ENCODE data around the gene OAS3. TPM values are rescaled to one million over a fixed set of nuclear protein-coding genes. Genes with fewer than 3 reads are reported as not detected.
A peak's percentile ranks its signal among the peaks of the same experiment; 100 is the strongest.

Gene OAS3
- total RNA-seq, 1 experiment from 2014 or later, result 29.5 TPM

- TF ChIP-seq POLR2AphosphoS5 (IDR thresholded peaks at IDR 0.05; ENCODE audit: low read depth, low read length) (no peak), CBX3 (IDR thresholded peaks at IDR 0.05; ENCODE audit: low read depth) (no peak), ELF1 (IDR thresholded peaks at IDR 0.05; ENCODE audit: borderline replicate concordance, low read depth) (no peak)
- TF ChIP-seq, protein P1, sequence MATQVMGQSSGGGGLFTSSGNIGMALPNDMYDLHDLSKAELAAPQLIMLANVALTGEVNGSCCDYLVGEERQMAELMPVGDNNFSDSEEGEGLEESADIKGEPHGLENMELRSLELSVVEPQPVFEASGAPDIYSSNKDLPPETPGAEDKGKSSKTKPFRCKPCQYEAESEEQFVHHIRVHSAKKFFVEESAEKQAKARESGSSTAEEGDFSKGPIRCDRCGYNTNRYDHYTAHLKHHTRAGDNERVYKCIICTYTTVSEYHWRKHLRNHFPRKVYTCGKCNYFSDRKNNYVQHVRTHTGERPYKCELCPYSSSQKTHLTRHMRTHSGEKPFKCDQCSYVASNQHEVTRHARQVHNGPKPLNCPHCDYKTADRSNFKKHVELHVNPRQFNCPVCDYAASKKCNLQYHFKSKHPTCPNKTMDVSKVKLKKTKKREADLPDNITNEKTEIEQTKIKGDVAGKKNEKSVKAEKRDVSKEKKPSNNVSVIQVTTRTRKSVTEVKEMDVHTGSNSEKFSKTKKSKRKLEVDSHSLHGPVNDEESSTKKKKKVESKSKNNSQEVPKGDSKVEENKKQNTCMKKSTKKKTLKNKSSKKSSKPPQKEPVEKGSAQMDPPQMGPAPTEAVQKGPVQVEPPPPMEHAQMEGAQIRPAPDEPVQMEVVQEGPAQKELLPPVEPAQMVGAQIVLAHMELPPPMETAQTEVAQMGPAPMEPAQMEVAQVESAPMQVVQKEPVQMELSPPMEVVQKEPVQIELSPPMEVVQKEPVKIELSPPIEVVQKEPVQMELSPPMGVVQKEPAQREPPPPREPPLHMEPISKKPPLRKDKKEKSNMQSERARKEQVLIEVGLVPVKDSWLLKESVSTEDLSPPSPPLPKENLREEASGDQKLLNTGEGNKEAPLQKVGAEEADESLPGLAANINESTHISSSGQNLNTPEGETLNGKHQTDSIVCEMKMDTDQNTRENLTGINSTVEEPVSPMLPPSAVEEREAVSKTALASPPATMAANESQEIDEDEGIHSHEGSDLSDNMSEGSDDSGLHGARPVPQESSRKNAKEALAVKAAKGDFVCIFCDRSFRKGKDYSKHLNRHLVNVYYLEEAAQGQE (IDR thresholded peaks at IDR 0.05; ENCODE audit: low read depth), result no peak
- Histone ChIP-seq H3K9ac (ENCODE audit: low read length) (no peak overlapping the region), H3K4me2 (ENCODE audit: low read length) (no peak overlapping the region), H3K9me2 (ENCODE audit: insufficient read depth) (no peaks in the 10 kb centered on the region), H3K36me3 (ENCODE audit: control insufficient read depth in 1 of 2, insufficient read depth in 2 of 2, low read length in 2 of 2) (no peaks in the 10 kb centered on the region), H3K9me3 (ENCODE audit: control insufficient read depth in 1 of 2, insufficient read depth in 1 of 2, low read depth in 1 of 2, low read length in 2 of 2) (0 out of 4 replicates have a peak, but pooled peaks cover 0 to under 1% of the 10 kb centered on the region in 2 experiments), H2AFZ (ENCODE audit: low read depth, low read length, poor library complexity, severe bottlenecking) (no peak overlapping the region), H3K27me3 (ENCODE audit: insufficient read depth, low read length) (no peaks in the 10 kb centered on the region), H3K4me1 (ENCODE audit: control insufficient read depth in 1 of 2, insufficient read depth in 2 of 2, low read length in 2 of 2) (peaks cover 0 to 7% of the 10 kb centered on the region in 2 experiments; a peak in 2 of 4 replicates), H4K20me1 (ENCODE audit: insufficient read depth) (no peaks in the 10 kb centered on the region), H3K27ac (ENCODE audit: low read depth, low read length) (no peak overlapping the region), H3K4me3 (replicated peaks in 1 of 2; ENCODE audit: low read depth in 1 of 2, low read length in 2 of 2) (no peak overlapping the region), H3K79me2 (ENCODE audit: insufficient read depth, low read length) (no peaks in the 10 kb centered on the region)
- ChIA-PET RAD21 (ENCODE audit: low non-redundant PET in 1 of 2, low total read pairs in 2 of 2, uncharacterized antibody in 2 of 2, unreplicated experiment in 2 of 2) (no interaction called here), CTCF (no interaction called here), POLR2A (no interaction called here)
- no TSS peak for BruUV-seq (replicated peaks)
- intact Hi-C loops (cut with micrococcal nuclease), result no loop called here
- no peak for DNase-seq (ENCODE audit: low read depth, low spot score)
- no peak for ATAC-seq
Measured at GRCh38 chr12:113016796-113017195, 78.5 kb downstream of the OAS3 start.

DNA sequence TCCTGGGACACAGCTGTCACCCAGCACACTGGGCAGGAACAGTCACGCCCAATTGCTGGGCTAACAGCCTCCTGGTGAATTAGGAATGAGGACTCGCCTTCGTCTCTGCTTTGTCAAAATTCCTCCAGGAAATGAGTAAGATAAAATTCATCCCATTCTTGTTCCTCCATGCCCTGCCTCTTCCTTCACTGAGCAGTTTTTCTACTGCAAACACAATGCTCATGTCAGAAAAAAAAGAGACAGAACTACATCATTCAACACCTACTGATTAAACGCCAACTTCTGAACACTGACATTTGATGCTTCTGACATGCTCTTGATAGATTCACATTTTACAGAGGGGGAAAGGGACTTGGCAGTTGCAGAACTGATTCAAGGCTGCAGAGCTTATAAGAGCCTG, 80.8 kb downstream of the OAS3 start:
- BruUV-seq (replicated peaks), result no TSS peak
- RAD21 ChIA-PET (ENCODE audit: low non-redundant PET in 1 of 2, low total read pairs in 2 of 2, uncharacterized antibody in 2 of 2, unreplicated experiment in 2 of 2), result no interaction called here
- intact Hi-C loops (cut with micrococcal nuclease), result no loop called here
- Histone ChIP-seq H3K4me1 (ENCODE audit: control insufficient read depth in 1 of 2, insufficient read depth in 2 of 2, low read length in 2 of 2) (peaks cover 0 to 7% of the 10 kb centered on the region in 2 experiments; a peak in 2 of 4 replicates), H4K20me1 (ENCODE audit: insufficient read depth) (no peaks in the 10 kb centered on the region), H3K9me3 (ENCODE audit: control insufficient read depth in 1 of 2, insufficient read depth in 1 of 2, low read depth in 1 of 2, low read length in 2 of 2) (no peaks in the 10 kb centered on the region), H3K4me3 (replicated peaks in 1 of 2; ENCODE audit: low read depth in 1 of 2, low read length in 2 of 2) (no peak overlapping the region), H3K9me2 (ENCODE audit: insufficient read depth) (no peaks in the 10 kb centered on the region), H3K79me2 (ENCODE audit: insufficient read depth, low read length) (no peaks in the 10 kb centered on the region), H3K27me3 (ENCODE audit: insufficient read depth, low read length) (no peaks in the 10 kb centered on the region), H3K9ac (ENCODE audit: low read length) (no peak overlapping the region), H3K36me3 (ENCODE audit: control insufficient read depth in 1 of 2, insufficient read depth in 2 of 2, low read length in 2 of 2) (no peaks in the 10 kb centered on the region), H2AFZ (ENCODE audit: low read depth, low read length, poor library complexity, severe bottlenecking) (no peak overlapping the region), H3K27ac (ENCODE audit: low read depth, low read length) (no peak overlapping the region), H3K4me2 (ENCODE audit: low read length) (peak overlapping the region; percentile 36; the same call in 1 of the 2 replicates)
- CTCF ChIA-PET, result interaction anchor here (1.0 kb wide), 1 partner anchor 26 kb away, joined by 3 read pairs; no protein-coding TSS in a partner anchor
- DNase-seq (ENCODE audit: low read depth, low spot score) (no peak), ATAC-seq (no peak; the same call in 1 of the 2 replicates)
- POLR2A ChIA-PET, result no interaction called here
- TF ChIP-seq JUND (IDR thresholded peaks at IDR 0.05) (no peak), ZFX (IDR thresholded peaks at IDR 0.05) (no peak), POLR2AphosphoS5 (IDR thresholded peaks at IDR 0.05; ENCODE audit: low read depth, low read length) (no peak), CEBPB (IDR thresholded peaks at IDR 0.05; ENCODE audit: low read depth) (no peak), SIN3A (IDR thresholded peaks at IDR 0.05; ENCODE audit: low read depth) (no peak), SP1 (IDR thresholded peaks at IDR 0.05; ENCODE audit: low read depth) (no peak), ZBTB33 (IDR thresholded peaks at IDR 0.05; ENCODE audit: extremely low read depth, insufficient replicate concordance, low read length) (no peak), EZH2phosphoT487 (IDR thresholded peaks at IDR 0.05; ENCODE audit: borderline replicate concordance) (no peak), CTCF (IDR thresholded peaks at IDR 0.05 in 2 of 3, conservative IDR thresholded peaks at IDR 0.05 in 1 of 3; ENCODE audit: borderline replicate concordance in 1 of 3, insufficient read depth in 1 of 3, low read depth in 2 of 3, low read length in 2 of 3) (no peak), POLR2A (IDR thresholded peaks at IDR 0.05; ENCODE audit: borderline replicate concordance, extremely low read depth, insufficient read depth, insufficient read length) (no peak), YY1 (IDR thresholded peaks at IDR 0.05; ENCODE audit: extremely low read depth, insufficient replicate concordance, low read depth, low read length) (no peak)
